GM18520 (cell line): Measurements from ENCODE around the gene DGCR6.
"Not testable (repeated sequence)": the region's sequence is repeated elsewhere in the genome, so short reads cannot be mapped to it uniquely, and the experiment has no call there.

ENCODE experiments used
- ATAC-seq: cut with Tn5 transposase; IDR thresholded peaks from one replicate; pipeline ENCODE4 v1.9.1; 2021; ENCODE audit not compliant: unreplicated experiment

Gene DGCR6

GRCh38 chr22:18959741-18960140 is 53.6 kb downstream of the DGCR6 start:
- ATAC-seq = not testable (repeated sequence)

GRCh38 chr22:18960166-18960820 is 54.2 kb downstream of the DGCR6 start:
- not testable (repeated sequence) for ATAC-seq

GRCh38 chr22:18961201-18961600 is 55.1 kb downstream of the DGCR6 start:
- not testable (repeated sequence) for ATAC-seq
